HCT116 (cell line): ENCODE data around the gene TNIK. TPM values are rescaled to one million over a fixed set of nuclear protein-coding genes. Genes with fewer than 3 reads are reported as not detected.
"Not testable (repeated sequence)": the region's sequence is repeated elsewhere in the genome, so short reads cannot be mapped to it uniquely, and the experiment has no call there.

ENCODE experiments used
- ATAC-seq: fragments of 200-7000 bp; cut with Tn5 transposase; 2 replicates; pipeline ENCODE4 v1.9.1; 2020; ENCODE audit warnings: mild to moderate bottlenecking, moderate library complexity
- BruUV-seq: library from RNA; stranded (reverse); fragments of 400-500 nt; replicated peaks from 2 replicates; lab custom pipeline; 2021; lab: Mats Ljungman, UMichigan
- CTCF ChIA-PET: fragments of 300-600 bp; sonication (Branson Sonifier 250); formaldehyde crosslinking; loops from one replicate; lab custom pipeline; 2021; ENCODE audit warnings: antibody characterized with exemption; lab: Charles Lee
- POLR2A ChIA-PET: fragments of 300-600, 350-600 bp; sonication (Branson Sonifier 250); formaldehyde crosslinking; loops from one replicate; lab custom pipeline; 2021; ENCODE audit warnings: antibody characterized with exemption; lab: Charles Lee
- RAD21 ChIA-PET, 2 experiments: fragments of 300-600 bp; sonication (Branson Sonifier 250); formaldehyde crosslinking; loops; one replicate each; lab custom pipeline; 2023; ENCODE audit warnings: low total read pairs in 2 of 2; ENCODE audit not compliant: uncharacterized antibody in 2 of 2, unreplicated experiment in 2 of 2, low non-redundant PET in 1 of 2; lab: Charles Lee
- DNase-seq: peaks from one replicate; pipeline ENCODE4 v3.0.0-alpha.2; 2010; ENCODE audit warnings: low read depth, low spot score
- H2AFZ ChIP-seq: fragments of 200-600 bp; shearing (Covaris generic), sonication (generic); 2 replicates; pipeline ENCODE4 v1.6.1; 2017; ENCODE audit warnings: low read depth, mixed run types, mixed read lengths, antibody characterized with exemption, low read length; ENCODE audit not compliant: poor library complexity, severe bottlenecking
- H3K27ac ChIP-seq: 2 replicates; pipeline ENCODE4 v1.5.1; 2012; ENCODE audit warnings: low read depth, low read length
- H3K27me3 ChIP-seq: fragments of 200-600 bp; sonication (generic); 2 replicates; pipeline ENCODE4 v1.6.1; 2016; ENCODE audit warnings: mixed run types, low read length, mixed read lengths; ENCODE audit not compliant: insufficient read depth
- H3K36me3 ChIP-seq, 2 experiments: fragments of 200-500 bp in 1 of 2; fragments of 200-600 bp in 1 of 2; sonication (Bioruptor generic) in 1 of 2; sonication (generic) in 1 of 2; 2 replicates each; pipeline versions ENCODE4 v1.5.1 to v1.6.1; 2014 to 2016; ENCODE audit warnings: low read length in 2 of 2, inconsistent platforms in 1 of 2, mixed read lengths in 1 of 2, mixed run types in 1 of 2; ENCODE audit not compliant: insufficient read depth in 2 of 2, control insufficient read depth in 1 of 2
- H3K4me1 ChIP-seq, 2 experiments: fragments of 200-600 bp in 1 of 2; sonication (generic) in 1 of 2; 2 replicates each; pipeline versions ENCODE4 v1.5.1 to v1.6.1; 2012 to 2017; ENCODE audit warnings: low read length in 2 of 2, inconsistent platforms in 1 of 2, mild to moderate bottlenecking in 1 of 2, mixed read lengths in 1 of 2, mixed run types in 1 of 2, moderate library complexity in 1 of 2; ENCODE audit not compliant: insufficient read depth in 2 of 2, control insufficient read depth in 1 of 2
- H3K4me2 ChIP-seq: fragments of 200-600 bp; sonication (generic); 2 replicates; pipeline ENCODE4 v1.6.1; 2017; ENCODE audit warnings: mixed run types, low read length, mixed read lengths
- H3K4me3 ChIP-seq, 2 experiments: fragments of 200-600 bp in 1 of 2; sonication (generic) in 1 of 2; replicated peaks in 1 of 2; 2 replicates each; pipeline ENCODE4 v1.5.1; 2011 to 2016; ENCODE audit warnings: low read length in 2 of 2, control low read depth in 1 of 2, low read depth in 1 of 2, mild to moderate bottlenecking in 1 of 2, mixed read lengths in 1 of 2, mixed run types in 1 of 2
- H3K79me2 ChIP-seq: fragments of 200-600 bp; sonication (generic); 2 replicates; pipeline ENCODE4 v1.6.1; 2017; ENCODE audit warnings: mild to moderate bottlenecking, mixed run types, low read length, moderate library complexity, mixed read lengths; ENCODE audit not compliant: insufficient read depth
- H3K9ac ChIP-seq: fragments of 200-600 bp; sonication (generic); 2 replicates; pipeline ENCODE4 v1.6.1; 2016; ENCODE audit warnings: low read length, mixed read lengths
- H3K9me2 ChIP-seq: fragments of 200-600 bp; sonication (generic), shearing (Covaris generic); 2 replicates; pipeline ENCODE4 v1.6.1; 2017; ENCODE audit warnings: mixed run types, mild to moderate bottlenecking, moderate library complexity; ENCODE audit not compliant: insufficient read depth
- H3K9me3 ChIP-seq, 2 experiments: fragments of 200-500 bp in 1 of 2; fragments of 200-600 bp in 1 of 2; sonication (Bioruptor generic) in 1 of 2; sonication (generic) in 1 of 2; 2 replicates each; pipeline ENCODE4 v1.6.1; 2014 to 2017; ENCODE audit warnings: low read length in 2 of 2, mixed read lengths in 2 of 2, inconsistent platforms in 1 of 2, low read depth in 1 of 2, mild to moderate bottlenecking in 1 of 2, mixed run types in 1 of 2, moderate library complexity in 1 of 2; ENCODE audit not compliant: control insufficient read depth in 1 of 2, insufficient read depth in 1 of 2
- H4K20me1 ChIP-seq: fragments of 200-600 bp; sonication (generic), shearing (Covaris generic); 2 replicates; pipeline ENCODE4 v1.6.1; 2017; ENCODE audit warnings: mixed run types, mild to moderate bottlenecking, moderate library complexity; ENCODE audit not compliant: insufficient read depth
- CBX3 ChIP-seq: IDR thresholded peaks from 2 replicates; pipeline ENCODE4 v1.6.1; 2012; ENCODE audit warnings: low read depth
- CEBPB ChIP-seq: IDR thresholded peaks from 2 replicates; pipeline ENCODE4 v1.6.1; 2012; ENCODE audit warnings: low read depth
- EZH2 ChIP-seq: fragments of 200-600 bp; sonication (generic); IDR thresholded peaks from 2 replicates; pipeline ENCODE4 v1.6.1; 2017; ENCODE audit warnings: antibody characterized with exemption, mixed run types
- FOSL1 ChIP-seq: IDR thresholded peaks from 2 replicates; pipeline ENCODE4 v1.6.1; 2012; ENCODE audit warnings: low read depth
- RAD21 ChIP-seq: IDR thresholded peaks from 2 replicates; pipeline ENCODE4 v1.6.1; 2012; ENCODE audit warnings: low read depth, mild to moderate bottlenecking
- SIN3A ChIP-seq: IDR thresholded peaks from 2 replicates; pipeline ENCODE4 v1.6.1; 2012; ENCODE audit warnings: low read depth
- SP1 ChIP-seq: IDR thresholded peaks from 2 replicates; pipeline ENCODE4 v1.6.1; 2012; ENCODE audit warnings: low read depth
- YY1 ChIP-seq: IDR thresholded peaks from 2 replicates; pipeline ENCODE4 v1.6.1; 2011; ENCODE audit warnings: low read length, low read depth, moderate library complexity, mild to moderate bottlenecking; ENCODE audit not compliant: insufficient replicate concordance; ENCODE audit errors: extremely low read depth
- ZNF274 ChIP-seq: fragments of 200-500 bp; sonication (Bioruptor generic); IDR thresholded peaks from 2 replicates; pipeline ENCODE4 v1.6.1; 2014; ENCODE audit warnings: mild to moderate bottlenecking, low read depth, low read length, inconsistent platforms
- intact Hi-C: fragments of 100-400 bp; cut with micrococcal nuclease; formaldehyde crosslinking; loops from 2 replicates; pipeline ENCODE4 v1.10.0; 2022
- total RNA-seq: library from RNA; stranded (reverse); gene quantifications from one replicate; pipeline ENCODE4 v1.2.1, GENCODE V29; 2021; ENCODE audit not compliant: unreplicated experiment
- TF ChIP-seq, protein P1 (sequence below): IDR thresholded peaks from 2 replicates; pipeline ENCODE4 v1.6.1; 2012; ENCODE audit warnings: low read depth

TNIK gene
- total RNA-seq, 1 experiment from 2014 or later = 24.1 TPM

DNA sequence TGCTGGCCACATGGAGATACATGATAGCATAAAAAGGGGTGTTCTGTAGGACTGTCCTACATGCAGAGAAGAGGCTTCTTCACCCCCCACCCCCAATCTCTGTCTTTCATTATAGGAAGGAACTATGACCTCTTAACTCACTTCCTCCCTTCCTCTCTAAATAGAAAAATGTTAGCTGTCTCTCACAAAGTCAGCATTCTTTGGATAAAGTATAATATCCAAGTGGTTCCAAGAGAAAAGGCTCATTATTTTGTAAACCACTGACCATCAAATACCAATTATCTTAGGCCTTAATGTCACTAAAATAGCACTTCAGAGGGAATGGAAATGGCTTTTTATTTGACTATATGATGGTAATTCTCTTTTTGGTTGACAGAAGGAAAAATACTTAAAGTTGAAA is 338.4 kb downstream of the TNIK start:
- Histone ChIP-seq H2AFZ (no peak overlapping the region), H3K9me3 (no peaks in the 10 kb centered on the region), H3K79me2 (no peaks in the 10 kb centered on the region), H3K36me3 (peaks cover 0 to 4% of the 10 kb centered on the region in 2 experiments; a peak in 1 of 4 replicates), H3K27ac (no peak overlapping the region), H3K9me2 (no peaks in the 10 kb centered on the region), H3K27me3 (no peaks in the 10 kb centered on the region), H3K9ac (no peak overlapping the region), H3K4me2 (no peak overlapping the region), H3K4me1 (peaks cover 4 to 5% of the 10 kb centered on the region in 2 experiments), H3K4me3 (no peak overlapping the region), H4K20me1 (no peaks in the 10 kb centered on the region)
- no TSS peak for BruUV-seq
- ATAC-seq = no peak
- intact Hi-C loops = no loop called here
- RAD21 ChIA-PET = no interaction called here
- TF ChIP-seq YY1 (no peak), SP1 (no peak), CEBPB (no peak), SIN3A (no peak), RAD21 (no peak), FOSL1 (no peak), ZNF274 (no peak), CBX3 (no peak), EZH2 (no peak)
- TF ChIP-seq, protein P1, sequence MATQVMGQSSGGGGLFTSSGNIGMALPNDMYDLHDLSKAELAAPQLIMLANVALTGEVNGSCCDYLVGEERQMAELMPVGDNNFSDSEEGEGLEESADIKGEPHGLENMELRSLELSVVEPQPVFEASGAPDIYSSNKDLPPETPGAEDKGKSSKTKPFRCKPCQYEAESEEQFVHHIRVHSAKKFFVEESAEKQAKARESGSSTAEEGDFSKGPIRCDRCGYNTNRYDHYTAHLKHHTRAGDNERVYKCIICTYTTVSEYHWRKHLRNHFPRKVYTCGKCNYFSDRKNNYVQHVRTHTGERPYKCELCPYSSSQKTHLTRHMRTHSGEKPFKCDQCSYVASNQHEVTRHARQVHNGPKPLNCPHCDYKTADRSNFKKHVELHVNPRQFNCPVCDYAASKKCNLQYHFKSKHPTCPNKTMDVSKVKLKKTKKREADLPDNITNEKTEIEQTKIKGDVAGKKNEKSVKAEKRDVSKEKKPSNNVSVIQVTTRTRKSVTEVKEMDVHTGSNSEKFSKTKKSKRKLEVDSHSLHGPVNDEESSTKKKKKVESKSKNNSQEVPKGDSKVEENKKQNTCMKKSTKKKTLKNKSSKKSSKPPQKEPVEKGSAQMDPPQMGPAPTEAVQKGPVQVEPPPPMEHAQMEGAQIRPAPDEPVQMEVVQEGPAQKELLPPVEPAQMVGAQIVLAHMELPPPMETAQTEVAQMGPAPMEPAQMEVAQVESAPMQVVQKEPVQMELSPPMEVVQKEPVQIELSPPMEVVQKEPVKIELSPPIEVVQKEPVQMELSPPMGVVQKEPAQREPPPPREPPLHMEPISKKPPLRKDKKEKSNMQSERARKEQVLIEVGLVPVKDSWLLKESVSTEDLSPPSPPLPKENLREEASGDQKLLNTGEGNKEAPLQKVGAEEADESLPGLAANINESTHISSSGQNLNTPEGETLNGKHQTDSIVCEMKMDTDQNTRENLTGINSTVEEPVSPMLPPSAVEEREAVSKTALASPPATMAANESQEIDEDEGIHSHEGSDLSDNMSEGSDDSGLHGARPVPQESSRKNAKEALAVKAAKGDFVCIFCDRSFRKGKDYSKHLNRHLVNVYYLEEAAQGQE = no peak
- CTCF ChIA-PET = no interaction called here
- no peak for DNase-seq
- POLR2A ChIA-PET = no interaction called here

DNA sequence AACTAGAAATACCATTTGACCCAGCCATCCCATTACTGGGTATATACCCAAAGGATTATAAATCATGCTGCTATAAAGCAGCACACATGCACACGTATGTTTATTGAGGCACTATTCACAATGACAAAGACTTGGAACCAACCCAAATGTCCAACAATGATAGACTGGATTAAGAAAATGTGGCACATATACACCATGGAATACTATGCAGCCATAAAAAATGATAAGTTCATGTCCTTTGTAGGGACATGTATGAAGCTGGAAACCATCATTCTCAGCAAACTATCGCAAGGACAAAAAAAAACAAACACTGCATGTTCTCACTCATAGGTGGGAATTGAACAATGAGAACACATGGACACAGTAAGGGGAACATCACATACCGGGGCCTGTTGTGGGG is 340.8 kb downstream of the TNIK start:
- H3K4me1 ChIP-seq = peaks cover 12% of the 10 kb centered on the region in 2 experiments
- BruUV-seq, POLR2A ChIA-PET, H3K4me2 ChIP-seq, H3K27me3 ChIP-seq, H3K36me3 ChIP-seq, CTCF ChIA-PET, H3K79me2 ChIP-seq, H4K20me1 ChIP-seq, H3K9ac ChIP-seq, H3K4me3 ChIP-seq, H3K9me2 ChIP-seq, H3K27ac ChIP-seq, H3K9me3 ChIP-seq, H2AFZ ChIP-seq, DNase-seq, ATAC-seq, RAD21 ChIA-PET, intact Hi-C loops: not testable (repeated sequence)

DNA sequence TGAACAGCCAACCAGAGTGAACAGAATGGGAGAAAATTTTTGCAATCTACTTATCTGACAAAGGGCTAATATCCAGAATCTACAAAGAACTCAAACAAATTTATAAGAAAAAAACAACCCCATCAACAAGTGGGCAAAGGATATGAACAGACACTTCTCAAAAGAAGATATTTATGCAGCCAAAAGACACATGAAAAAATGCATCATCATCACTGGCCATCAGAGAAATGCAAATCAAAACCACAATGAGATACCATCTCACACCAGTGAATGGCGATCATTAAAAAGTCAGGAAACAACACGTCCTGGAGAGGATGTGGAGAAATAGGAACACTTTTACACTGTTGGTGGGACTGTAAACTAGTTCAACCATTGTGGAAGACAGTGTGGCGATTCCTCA is 341.2 kb downstream of the TNIK start:
- ATAC-seq, H2AFZ ChIP-seq, POLR2A ChIA-PET, H3K36me3 ChIP-seq, CTCF ChIA-PET, H3K9me2 ChIP-seq, BruUV-seq, H3K79me2 ChIP-seq, H3K4me2 ChIP-seq, H3K27me3 ChIP-seq, H3K9me3 ChIP-seq, H3K27ac ChIP-seq, H3K9ac ChIP-seq, DNase-seq, H3K4me3 ChIP-seq, RAD21 ChIA-PET, intact Hi-C loops, H4K20me1 ChIP-seq: not testable (repeated sequence)
- peaks cover 12% of the 10 kb centered on the region in 2 experiments for H3K4me1 ChIP-seq
